SK-MEL-5 (cell line): Measurements from ENCODE around the gene ZNF333. TPM values are rescaled to one million over a fixed set of nuclear protein-coding genes. Genes with fewer than 3 reads are reported as not detected.
A peak's percentile ranks its signal among the peaks of the same experiment; 100 is the strongest.

Experiments
- DNase-seq: peaks from one replicate; pipeline ENCODE4 v3.0.0-alpha.2; 2016; ENCODE audit warnings: low read depth, low spot score
- in situ Hi-C: cut with HindIII; loops from 2 replicates; pipeline ENCODE4 v1.10.0; 2016; ENCODE audit warnings: low sequenced_read_pairs, high pct_unique_total_duplicates, low pct_unique_long_range_greater_than_20kb
- total RNA-seq: library from RNA; depleted of rRNA; stranded (reverse); fragments of >200 nt; shearing (Covaris generic); gene quantifications from 2 replicates; pipeline ENCODE4 v1.2.3, GENCODE V29; 2014

ZNF333 gene
- total RNA-seq, 1 experiment from 2014 or later, result 7.6 TPM

- no peak for DNase-seq
- in situ Hi-C loops, result no loop called here
Measured at GRCh38 chr19:14683439-14683838, 6.4 kb upstream of the ZNF333 start.

DNA sequence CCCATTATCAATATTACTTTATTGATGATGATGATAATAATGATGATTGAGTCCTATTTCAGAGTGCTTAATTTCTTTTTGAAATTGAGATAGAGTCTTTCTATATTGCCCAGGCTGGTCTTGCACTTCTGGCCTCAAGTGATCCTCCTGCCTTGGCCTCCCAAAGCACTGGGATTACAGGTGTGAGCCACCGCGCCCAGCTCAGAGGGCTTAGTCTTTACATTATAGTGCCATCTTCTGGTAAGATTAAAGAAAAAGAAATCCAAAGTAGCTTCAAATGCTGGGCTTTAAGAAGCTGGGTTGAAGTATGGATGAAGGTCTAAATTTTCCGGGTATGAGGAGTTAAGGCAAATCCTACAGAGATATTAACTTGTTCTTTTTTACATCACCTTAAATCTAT is 3.4 kb upstream of the ZNF333 start:
- peak; percentile 48 for DNase-seq

DNA sequence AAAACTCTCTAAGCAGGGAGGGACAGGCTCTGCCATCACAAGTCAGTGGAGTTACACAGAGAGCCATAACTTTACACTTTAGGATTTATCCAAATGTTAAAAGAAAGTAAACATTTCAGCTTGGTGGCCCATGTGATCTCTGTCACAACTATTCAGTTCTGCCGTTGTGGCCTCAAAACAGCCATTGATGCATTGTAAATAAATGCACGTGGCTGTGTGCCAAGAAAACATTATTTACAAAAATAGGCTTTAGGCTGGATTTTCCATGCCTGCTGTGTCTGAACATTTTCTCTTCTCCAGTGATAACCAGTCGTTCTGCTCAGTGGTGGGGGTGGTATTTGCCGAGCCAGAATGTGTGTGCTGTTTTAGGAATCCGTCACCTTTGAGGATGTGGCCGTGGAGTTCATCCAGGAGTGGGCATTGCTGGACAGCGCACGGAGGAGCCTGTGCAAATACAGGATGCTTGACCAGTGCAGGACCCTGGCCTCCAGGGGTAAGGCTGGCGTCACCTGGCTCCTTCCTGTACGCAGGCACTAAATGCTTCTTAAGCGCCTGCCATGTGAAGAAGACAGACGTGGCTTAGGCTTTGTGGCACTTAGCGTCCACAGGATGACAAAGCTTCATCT is 4.9 kb downstream of the ZNF333 start:
- in situ Hi-C loops, result no loop called here
- no peak for DNase-seq

More for the DNA sequence above, 3.4 kb upstream of the ZNF333 start:
- in situ Hi-C loops, result no loop called here

DNA sequence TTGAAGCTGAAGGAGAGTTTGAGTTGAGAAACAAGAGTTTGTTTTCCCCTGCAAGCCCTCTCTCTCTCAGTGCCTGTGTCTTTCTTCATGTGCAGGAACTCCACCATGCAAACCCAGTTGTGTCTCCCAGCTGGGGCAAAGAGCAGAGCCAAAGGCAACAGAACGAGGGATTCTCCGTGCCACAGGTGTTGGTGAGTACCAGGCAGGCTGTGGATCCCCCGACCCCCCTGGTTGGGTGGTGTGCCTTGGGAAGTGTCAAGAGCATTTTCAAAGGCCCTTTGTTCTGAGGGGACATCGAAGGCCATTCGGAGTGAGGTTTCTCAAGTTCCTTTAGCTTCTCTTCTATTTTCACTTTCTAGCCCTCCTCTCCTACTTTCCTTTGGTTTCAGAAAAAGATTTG is 5.6 kb downstream of the ZNF333 start:
- in situ Hi-C loops, result no loop called here
- DNase-seq, result no peak

- in situ Hi-C loops, result no loop called here
- DNase-seq, result no peak
Measured at GRCh38 chr19:14699641-14700040, 9.8 kb downstream of the ZNF333 start.

DNA sequence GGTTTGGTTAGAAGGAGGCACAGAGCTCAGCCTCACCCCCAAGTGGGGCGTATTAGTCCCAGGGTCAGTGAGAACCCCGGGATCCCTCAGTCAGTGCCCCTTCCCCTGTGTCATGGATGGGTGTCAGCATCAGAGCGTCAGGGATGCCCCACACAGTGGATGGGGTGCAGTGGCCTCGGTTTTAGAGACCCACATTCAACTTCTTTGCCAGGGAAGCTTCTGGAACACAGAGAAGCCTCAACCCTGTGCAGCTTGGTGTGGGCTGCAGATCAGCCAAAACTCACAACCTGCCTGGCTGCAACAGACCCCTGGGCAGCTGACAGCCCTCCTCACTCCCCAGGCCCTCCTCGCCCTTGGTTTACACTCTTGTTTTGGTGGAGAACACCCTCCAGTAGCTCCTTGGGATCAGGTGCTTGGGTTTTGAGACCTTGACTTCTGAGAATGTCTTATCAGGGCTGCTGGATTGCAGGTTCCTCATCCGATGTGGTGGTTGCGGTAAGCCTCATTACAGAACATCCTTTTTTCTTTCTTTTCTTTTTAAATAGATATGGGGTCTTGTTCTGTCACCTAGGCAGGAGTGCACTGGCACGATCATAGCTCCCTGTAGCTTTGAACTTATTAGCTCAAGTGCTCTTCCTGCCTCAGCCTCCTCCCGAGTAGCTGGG is 11.0 kb downstream of the ZNF333 start:
- in situ Hi-C loops, result no loop called here
- DNase-seq, result no peak

DNA sequence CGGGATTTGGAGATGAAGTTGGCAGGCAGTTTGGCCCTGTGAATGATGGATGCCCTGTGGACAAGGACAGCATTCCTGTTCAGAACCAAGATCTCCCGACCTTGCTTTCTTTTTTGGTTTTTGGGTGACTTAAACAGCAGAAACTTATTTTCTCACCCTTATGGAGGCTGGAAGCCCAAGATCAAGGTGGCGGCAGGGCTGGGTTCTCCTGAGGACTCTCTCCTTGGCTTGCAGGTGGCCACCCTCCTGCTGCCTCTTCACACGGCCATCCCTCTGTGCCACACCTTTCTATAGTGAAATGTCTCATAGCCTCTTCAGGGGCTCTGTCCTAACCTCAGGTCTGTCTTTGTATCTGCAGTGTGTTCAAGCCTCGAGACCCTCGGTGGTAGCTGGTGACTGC is 14.0 kb downstream of the ZNF333 start:
- DNase-seq, result no peak
- in situ Hi-C loops, result no loop called here

GRCh38 chr19:14704450-14704849 is 14.6 kb downstream of the ZNF333 start:
- DNase-seq, result no peak
- in situ Hi-C loops, result no loop called here

- no peak for DNase-seq
- in situ Hi-C loops, result no loop called here
Measured at GRCh38 chr19:14715841-14716240, 26.0 kb downstream of the ZNF333 start.

GRCh38 chr19:14718522-14719116 is 28.8 kb downstream of the ZNF333 start:
- DNase-seq, result no peak
- in situ Hi-C loops, result no loop called here

DNA sequence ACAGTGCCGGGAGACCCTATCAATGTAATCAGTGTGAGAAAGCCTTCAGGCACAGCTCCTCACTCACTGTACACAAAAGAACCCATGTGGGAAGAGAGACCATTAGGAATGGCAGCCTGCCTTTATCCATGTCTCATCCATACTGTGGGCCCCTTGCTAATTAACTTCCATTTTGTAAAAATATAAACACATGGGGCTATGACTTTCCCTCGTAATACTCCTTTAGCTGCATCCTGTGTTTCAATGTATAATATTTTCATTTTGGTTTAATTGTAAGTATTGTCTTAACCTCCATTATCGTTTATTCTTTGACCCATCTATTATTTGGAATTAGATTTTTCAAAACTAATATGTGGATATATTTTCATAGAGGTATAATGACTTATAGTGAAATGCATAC is 29.3 kb downstream of the ZNF333 start:
- no peak for DNase-seq
- in situ Hi-C loops, result no loop called here

- in situ Hi-C loops, result no loop called here
- no peak for DNase-seq
Measured at GRCh38 chr19:14722127-14722526, 32.3 kb downstream of the ZNF333 start.

DNA sequence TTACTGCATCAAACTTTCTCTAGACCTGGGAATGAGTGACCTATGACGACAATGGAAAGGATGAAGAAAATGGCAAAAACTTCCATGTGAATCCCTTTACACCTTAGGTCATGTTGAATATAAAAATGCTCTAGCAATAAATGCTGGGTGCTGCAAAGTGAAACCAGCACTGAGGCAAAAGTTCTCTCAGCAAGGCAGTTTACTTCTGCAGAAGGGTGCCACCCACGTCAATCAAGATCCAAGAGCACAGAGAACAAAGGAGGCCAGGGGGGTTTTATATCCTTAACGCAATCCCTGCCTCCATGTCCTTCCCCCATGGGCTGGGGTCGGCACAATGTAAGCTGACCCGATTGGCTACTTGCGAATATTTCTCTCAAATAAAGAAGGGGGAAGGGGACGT is 38.7 kb downstream of the ZNF333 start:
- DNase-seq, result no peak
- in situ Hi-C loops, result no loop called here

- no peak for DNase-seq
- in situ Hi-C loops, result no loop called here
Measured at GRCh38 chr19:14731200-14731599, 41.4 kb downstream of the ZNF333 start.

DNA sequence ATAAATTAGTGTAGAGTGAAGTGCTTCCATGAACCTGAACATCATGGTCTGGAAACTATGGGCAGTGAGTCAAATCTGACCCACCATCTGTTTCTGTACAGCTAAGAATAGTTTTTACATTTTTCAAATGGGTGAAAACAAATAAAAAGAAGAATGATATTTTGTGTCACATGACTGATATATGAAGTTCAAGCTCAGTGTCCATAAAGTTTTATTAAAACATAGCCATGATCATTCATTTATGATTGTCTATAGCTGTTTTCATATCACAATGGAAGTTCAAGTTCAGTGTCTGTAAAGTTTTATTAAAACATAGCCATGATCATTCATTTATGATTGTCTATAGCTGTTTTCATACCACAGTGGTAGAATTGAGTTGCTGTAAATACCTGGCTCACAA is 42.7 kb downstream of the ZNF333 start:
- in situ Hi-C loops, result no loop called here
- DNase-seq, result no peak

- no peak for DNase-seq
Measured at GRCh38 chr19:14733574-14733973, 43.7 kb downstream of the ZNF333 start.

DNA sequence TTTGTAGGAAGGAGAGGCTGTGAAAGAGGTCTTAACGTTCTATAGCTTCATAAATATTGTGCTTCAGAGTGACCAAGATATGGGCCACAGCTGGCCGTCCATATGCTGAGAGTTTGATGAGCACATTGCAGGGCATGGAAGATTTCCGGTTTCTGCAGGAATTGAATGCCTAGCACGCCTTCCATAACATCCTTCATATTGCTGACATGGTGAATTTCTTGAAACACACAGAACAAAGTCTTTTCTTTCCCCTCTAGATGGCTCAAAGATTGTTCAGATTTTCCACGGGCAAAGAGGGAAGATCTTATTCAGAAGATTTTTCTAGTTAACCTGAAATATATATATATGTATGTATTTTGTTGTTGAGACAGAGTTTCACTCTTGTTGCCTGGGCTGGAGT is 46.1 kb downstream of the ZNF333 start:
- no peak for DNase-seq
- in situ Hi-C loops, result no loop called here

More at GRCh38 chr19:14733574-14733973, 43.7 kb downstream of the ZNF333 start:
- in situ Hi-C loops, result no loop called here

GRCh38 chr19:14746886-14747285 is 57.0 kb downstream of the ZNF333 start:
- in situ Hi-C loops, result no loop called here
- DNase-seq, result no peak

DNA sequence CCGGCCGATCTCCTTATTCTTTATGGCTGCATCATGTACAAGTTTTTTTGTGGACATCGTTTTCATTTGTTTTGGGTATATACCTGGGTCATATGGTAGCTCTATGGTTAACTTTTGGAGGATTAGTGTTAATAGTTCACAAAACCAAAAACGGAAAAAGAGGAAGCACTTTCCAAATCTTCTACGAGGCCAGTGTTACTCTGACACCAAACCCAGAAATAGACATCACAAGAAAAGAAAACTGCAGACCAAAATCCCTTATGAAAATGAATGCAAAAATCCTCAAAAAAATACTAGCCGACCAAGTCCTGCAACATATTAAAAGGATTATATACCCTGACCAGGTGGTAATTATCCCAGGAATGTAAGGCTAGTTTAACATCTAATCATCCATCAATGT is 58.8 kb downstream of the ZNF333 start:
- in situ Hi-C loops, result no loop called here
- DNase-seq, result no peak
